Stimulated activated CD8-positive, alpha-beta memory T cell treated with anti-CD3 and anti-CD28 coated beads, Interleukin-4, amount 100 ng/mL, for 4 hours (primary cell): ENCODE measurements around the gene TINAGL1.

Experiments
- DNase-seq, 2 donors: peaks; one replicate each; pipeline ENCODE4 v3.0.0-alpha.2; 2020; ENCODE audit warnings: low read depth in 2 of 2, low spot score in 1 of 2

Gene TINAGL1

DNA sequence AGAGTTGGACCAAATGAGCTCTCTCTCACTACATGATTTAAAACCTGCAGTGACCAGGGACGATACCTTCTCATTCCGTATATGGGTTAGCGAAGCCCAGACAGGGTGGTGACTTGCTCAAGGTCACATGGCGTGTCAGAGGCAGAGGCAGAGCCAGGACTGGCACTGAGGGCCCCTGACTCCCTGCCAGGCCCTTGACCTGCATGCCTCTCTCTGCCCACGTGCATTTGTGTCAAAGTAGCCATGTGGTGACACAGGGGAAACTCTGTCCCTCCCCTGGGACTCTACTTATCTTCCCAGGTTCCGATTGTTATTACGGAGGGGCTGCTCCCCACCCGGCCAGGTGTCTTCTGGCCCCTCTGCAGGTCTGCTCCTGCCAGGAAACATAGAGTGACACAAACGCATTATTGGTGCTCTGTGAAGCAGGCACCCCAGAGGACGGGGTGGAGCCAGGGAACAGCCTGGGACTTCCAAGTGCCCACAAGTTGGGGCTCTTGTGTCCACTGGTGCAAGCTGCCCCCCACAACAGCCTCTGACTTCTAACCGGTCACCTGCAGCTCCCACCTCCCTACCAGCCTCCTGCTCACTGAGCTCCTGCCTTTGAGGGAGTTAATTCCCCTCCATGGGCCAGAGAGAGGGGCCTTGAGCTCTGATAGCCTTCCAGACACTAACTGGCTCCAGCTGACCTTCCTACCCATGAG is 7.3 kb upstream of the TINAGL1 start:
- no peak for DNase-seq

DNA sequence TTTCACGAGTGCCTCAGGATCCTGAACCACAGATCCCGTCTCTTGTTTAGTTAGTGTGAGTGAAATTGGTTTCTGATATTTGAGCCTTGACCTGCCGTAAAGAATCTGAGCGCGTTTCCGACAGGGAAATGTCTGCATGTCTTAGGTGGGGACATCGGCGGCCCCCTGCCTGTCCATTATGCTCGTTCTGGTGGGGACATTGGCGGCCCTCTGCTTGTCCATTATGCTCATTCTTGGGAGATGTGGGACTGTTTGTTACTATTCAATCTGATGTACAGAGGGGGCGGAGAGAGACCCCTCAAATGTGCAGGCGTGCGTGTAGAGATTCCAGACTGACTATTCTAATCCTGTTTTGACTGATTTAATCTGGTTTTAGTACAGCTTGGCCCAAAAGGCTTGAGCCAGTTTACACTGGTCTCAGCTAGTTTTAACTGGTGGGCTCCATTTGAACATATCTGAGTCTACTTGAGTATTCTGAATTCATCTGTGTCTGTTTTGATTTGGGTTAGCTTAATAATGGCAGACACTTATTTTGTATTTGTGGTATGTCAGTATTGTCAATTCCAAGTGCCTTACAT is 6.6 kb upstream of the TINAGL1 start:
- no peak for DNase-seq

DNA sequence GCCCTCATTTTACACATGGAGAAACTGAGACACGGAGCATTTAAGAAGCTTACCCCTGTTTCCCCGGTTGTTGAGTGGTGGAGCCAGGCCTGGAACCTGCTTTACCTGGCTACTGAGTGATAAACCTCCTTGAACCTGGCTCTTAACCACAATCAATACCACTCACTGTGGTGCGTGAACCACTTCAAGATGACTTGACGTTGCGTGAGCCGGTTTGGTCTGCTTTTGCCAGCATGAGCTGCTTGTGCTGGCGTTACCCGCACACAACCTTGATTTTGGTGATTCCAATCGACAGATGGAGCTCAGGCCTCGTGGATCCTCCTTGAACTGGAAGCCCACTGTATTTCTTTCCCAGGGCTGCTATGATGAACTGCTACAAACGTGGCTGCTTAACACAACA is 6.1 kb upstream of the TINAGL1 start:
- no peak for DNase-seq

DNA sequence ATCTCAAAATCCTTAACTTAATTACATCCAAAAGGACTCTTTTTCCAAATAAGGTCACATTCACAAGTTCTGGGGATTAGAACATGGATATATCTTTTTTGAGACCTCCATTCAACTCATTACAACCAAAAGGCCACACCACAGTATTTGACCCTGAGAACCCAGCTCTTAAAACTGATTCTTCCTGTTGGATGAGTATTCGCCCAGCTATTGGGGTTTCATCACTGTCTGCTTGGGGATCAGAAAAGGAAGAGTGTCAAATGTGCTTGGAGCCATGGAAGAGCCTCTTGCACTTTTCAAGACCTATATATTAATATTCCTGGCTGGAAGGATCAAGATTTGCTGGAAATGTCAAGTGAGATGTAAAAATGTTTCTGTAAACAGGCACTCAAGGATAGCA is 5.4 kb upstream of the TINAGL1 start:
- DNase-seq: no peak

DNA sequence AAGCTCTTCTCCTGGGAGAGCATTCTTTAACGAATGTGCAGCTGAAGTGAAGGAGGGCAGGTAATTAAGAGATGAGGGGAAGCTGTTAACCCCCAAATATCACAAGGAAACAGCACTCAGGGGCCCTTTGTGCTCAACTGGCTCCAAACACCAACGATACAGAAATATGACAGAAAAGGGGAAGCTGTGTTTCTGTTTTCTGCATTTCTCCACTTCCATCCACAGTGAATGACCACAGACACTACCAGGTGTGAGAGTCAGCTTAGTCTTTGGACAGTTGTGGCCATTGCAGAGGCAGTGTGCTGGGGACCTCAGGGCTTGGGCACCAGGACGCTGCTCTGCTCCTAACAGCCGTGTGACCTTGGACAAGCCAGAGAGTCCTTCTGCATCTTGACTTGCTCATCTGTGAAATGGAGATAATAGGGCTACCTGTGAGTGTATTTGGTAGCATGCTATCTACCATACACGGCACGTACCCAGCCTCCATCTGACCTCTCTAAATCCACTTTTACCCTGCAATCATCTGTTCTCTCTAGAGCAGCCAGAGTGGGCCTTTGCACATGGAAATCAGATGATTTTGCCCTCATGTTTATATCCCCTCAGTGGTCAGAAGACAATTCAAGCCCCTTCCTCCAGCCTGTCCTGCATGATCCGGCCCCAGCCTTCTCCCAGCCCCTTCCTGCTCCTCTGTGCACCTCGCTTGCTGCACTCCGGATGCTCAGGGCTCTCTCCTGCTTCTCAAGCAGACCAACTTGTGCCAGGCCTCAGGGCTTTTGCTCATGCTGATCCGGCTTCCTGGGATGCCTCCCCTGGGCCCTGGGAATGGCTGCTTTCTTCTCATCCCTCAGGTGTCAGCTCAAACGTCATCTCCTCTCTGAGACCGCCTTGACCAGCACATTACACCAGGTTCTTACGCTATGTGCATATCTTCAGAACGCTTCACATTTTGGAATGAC is 4.7 kb upstream of the TINAGL1 start:
- DNase-seq: no peak

DNA sequence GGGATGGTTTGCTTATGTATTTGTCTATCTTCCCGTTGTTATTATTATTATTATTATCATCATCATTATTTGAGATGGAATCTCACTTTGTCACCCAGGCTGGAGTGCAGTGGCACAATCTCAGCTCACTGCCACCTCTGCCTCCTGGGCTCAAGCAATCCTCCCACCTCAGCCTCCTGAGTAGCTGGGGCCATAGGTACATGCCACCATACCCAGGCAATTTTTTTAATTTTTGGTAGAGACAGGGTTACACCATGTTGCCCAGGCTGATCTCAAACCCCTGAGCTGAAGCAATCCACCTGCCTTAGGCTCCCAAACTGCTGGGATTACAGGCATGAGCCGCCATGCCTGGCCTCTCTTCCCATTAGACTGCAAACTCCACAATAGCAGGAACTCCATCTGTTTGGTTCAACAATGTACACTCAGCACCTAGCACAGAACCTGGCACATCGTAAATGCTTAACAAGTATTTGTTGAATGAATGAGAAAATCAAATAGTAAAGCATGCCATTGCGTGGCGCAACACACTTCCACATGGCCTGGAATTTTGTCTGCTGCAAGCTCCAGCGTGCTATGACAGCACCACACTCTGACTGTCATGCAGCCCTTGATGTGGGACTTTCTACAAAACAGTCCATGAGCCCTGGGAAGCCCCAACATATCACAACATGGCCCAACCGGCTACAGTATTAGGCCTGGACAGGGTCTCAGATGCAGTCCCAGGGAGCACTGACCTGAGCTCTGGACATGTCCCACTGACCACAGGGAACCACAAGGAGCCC is 3.8 kb upstream of the TINAGL1 start:
- DNase-seq: no peak

DNA sequence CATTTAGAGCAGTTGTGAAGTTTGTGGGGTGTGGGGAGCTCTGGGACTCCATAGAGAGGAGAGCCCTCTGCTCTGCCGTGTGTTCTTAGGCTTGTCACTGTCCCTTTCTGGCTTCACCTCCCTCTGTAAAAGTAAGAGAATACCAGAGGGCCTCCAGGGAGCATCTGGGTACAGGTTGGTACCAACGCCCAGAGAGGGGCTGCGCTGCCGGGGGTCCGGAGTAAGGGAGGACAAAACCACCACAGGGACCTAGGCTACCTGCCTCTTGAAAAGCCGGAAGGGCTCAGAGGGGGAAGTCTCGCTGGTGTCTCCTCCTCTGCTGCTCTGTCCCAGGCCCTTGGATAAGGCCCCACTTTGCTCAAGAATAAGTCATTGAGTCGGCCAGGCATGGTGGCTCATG is 3.1 kb upstream of the TINAGL1 start:
- DNase-seq: no peak

DNA sequence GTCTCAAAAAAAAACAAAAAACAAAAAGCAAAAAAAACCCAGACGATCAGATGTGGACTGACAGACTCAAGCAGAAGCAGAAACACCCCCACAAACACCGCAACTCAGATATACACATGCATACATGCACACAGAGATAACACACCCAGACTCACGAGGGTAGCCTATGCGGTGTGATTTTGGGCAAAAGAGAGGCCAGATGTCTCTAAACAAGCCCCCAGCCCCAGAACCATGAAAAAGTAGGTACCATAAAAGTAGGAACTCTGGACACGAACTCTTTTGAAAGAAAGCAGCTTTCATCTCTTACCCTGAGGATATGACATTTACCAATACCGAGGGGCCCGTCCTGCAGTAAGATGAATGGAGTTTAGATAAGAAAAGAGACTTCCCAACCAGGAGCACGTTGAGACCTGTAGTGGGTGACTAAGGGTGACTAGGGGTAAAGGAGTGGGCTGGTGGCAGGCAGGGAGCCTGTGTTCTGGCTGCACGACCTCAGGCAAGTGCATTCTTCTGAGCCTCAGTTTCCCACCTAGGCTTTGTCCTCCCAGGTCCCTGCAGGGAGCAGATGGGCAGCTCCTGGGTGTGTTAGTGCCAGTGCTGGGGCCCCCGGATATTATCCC is 1.5 kb upstream of the TINAGL1 start:
- DNase-seq: no peak

DNA sequence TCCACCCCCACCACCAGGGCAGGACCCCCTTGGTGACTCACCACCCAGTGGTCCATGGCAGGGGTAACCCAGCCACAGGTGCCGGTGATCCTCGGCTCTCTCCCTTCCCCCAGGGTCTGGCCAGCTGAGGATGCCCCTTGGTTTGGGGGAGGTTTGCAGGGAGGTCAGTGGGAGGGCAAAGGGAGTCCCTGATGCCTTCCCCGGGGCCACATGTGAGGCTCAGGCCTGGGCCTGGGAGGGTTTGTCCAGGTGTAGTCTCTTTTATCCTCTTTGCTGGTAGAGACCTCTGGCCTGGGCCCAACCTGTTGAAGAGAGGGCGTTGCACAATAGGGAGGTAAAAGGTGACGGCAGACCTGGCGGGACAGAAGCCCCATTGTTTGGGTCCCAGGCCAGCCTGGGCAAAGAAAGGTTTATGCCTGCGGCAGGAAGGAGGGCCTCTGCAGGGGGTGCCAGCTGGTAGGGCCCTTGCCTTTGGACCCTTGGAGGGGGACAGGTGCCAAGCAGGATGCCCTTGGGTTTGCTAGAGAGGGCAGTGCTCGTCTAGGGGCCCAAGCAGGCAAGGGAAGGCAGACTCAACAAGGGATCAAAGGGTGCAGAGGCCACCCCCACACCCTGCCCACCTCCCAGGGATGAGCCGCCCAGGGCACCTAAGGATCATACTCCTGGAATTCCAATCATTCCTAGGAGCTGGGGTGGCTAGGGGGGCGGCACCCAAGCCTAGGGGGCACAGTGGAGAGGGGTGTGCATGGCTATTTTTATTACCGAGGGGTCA is 760 bp upstream of the TINAGL1 start:
- DNase-seq: no peak

DNA sequence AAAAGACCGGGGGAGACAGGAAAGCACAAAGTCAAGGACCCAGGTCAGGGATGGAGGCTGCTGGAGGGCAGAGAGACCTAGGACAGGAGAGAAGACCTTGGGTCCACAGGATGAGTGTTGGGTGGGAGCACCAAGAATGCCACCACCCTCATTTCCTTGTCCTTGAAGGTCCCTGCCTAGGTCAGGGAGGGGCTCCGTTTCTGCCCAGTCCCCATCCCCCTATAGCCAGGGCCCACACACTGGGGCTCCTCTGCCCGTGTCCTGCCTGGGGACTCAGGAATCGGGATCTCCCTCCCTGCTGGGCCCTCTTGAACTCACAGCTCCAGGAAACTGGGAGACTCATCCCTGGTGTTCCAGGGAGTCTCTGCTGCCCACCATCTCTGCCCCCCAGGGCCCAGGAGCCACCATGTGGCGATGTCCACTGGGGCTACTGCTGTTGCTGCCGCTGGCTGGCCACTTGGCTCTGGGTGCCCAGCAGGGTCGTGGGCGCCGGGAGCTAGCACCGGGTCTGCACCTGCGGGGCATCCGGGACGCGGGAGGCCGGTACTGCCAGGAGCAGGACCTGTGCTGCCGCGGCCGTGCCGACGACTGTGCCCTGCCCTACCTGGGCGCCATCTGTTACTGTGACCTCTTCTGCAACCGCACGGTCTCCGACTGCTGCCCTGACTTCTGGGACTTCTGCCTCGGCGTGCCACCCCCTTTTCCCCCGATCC is 584 bp downstream of the TINAGL1 start:
- DNase-seq: no peak

DNA sequence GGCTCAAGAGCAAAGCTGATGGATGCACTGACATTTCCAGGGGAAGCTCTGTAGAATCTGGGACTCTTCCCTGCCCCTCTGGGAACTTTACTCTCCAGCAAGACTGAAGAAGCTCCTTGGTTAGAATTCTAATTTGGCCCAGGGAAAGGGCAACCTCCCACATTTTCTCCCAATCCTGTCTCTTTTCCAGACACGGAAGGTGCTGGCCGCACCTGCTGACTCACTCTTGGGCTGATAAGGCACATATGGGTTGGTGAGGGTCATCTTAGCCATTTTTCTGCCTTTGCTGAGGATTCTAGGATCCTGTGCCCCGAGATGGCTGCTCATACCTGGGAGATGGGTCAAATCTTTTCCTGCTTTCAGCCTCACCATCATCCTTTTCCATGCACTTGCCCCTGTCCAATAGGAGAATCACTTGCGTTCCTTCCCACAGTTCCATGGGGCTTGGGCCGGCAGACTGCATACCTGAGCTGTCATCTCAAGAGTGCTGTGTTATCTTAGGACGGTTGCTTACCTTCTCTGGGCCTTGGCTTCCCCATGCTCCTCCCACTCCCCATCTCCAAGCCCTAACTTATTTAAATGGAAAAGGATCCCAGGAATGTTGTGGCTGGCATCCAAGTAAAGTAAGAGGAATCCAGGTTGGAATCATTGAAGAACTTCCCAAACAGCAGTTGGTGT is 1.3 kb downstream of the TINAGL1 start:
- DNase-seq: no peak

DNA sequence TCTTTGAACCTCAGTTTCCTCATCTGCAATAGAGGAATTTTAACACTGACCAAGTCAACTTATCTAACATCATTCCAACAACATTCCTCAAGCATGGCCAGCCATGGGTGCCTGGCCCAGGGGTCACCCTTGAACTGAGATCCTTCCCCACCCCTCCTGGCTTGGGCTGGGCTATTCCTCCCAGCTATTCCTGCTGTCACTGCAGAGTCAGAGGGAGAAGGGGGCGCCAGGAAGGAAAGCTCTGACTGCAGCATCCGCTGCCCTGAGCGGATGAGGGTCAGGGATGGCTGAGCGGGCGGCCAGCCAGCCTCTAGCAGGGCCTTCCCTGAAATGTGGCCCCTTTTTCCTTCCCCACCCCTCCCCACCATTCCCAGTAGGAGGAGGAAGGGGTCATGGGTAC is 3.1 kb downstream of the TINAGL1 start:
- DNase-seq: no peak

DNA sequence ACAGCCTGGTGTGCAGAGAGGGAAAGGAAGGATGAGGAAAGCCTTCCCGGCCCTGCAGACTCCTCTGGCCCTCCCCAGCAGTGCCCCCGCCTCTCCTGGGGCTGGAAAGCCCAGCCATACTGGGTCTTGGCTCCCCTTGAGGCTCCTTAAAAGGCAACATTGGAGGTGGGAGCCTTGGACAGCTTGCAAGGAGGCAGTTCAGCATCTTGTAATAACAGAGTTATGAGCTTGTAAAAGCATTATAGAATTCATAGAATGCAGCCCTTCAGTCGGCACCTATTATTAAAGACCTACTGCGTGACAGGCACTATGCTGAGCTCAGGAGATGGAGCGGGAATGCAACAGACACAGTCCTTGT is 4.2 kb downstream of the TINAGL1 start:
- DNase-seq: no peak

DNA sequence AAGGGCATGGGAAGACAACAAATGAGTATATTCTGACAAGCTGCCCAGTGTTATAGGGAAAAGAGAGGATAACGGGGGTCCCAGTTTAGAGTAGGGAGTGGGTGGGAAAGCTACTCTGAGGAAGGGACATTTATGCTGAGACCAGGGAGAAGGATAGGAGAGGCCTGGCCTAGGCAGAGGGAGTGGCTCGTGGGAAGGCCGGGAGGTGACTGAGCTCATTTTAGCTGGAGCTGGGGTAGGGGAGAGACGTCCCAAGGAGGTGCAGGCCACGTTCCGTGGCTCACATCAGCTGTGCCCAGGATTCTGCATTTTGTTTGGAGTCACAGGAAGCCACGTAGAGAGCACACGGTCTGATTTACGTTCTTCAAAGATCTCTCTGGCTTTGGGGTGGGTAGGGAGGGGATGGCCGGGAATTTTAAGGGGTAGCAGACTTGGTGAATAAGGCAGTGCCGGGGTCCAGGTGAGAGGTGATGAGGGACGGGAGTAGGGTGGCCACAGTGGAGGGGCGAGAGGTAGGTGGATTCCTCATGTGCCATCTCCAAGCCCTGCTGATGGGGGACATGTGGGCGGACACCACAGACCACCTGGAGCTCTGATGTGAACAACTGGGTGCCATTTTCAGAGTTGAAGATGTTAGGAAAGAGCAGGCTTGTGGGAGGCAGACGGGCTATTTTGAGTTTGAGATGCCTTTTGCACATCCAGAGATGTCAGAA is 4.7 kb downstream of the TINAGL1 start:
- DNase-seq: no peak

DNA sequence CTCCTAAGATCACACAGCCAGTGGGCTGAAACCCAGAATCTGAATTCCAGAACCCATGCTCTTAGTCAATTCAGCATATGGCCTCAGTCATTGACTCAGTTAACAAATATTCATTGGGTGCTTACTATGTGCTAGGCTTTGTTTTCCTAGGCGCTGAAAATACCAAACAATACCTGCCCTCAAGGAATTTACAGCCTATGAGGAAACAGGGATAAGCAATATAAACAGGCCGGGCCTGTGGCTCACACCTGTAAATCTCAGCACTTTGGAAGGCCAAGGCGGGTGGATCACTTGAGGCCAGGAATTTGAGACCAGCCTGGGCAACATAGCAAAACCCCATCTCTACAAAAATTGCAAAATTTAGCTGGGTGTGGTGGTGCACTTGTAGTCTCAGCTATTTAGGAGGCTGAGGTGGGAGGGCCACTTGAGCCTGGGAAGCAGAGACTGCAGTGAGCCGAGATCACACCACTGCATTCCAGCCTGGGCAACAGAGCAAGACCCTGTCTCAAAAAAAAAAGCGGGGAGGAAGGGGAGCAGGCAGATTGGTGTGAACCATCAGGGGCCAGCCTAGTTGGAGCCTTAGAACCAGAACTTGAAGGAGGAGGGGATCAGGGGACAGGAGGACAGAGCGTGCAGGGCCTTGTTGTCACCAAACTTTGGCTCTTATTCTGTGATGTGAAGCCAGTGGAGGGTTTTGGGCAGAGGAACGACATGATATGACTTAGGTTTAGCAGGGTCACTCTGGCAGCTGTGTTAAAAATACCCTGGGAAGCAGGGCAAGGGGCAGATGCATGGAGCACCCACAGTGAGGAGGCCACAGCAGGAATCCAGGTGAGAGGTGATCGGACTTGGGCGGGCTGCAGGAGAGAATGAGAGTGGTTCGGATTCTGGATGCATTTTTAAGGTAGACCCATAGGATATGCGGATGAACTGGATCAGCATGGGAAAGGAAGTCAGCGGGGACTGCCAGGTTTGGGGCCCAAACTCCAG is 5.8 kb downstream of the TINAGL1 start:
- no peak for DNase-seq

DNA sequence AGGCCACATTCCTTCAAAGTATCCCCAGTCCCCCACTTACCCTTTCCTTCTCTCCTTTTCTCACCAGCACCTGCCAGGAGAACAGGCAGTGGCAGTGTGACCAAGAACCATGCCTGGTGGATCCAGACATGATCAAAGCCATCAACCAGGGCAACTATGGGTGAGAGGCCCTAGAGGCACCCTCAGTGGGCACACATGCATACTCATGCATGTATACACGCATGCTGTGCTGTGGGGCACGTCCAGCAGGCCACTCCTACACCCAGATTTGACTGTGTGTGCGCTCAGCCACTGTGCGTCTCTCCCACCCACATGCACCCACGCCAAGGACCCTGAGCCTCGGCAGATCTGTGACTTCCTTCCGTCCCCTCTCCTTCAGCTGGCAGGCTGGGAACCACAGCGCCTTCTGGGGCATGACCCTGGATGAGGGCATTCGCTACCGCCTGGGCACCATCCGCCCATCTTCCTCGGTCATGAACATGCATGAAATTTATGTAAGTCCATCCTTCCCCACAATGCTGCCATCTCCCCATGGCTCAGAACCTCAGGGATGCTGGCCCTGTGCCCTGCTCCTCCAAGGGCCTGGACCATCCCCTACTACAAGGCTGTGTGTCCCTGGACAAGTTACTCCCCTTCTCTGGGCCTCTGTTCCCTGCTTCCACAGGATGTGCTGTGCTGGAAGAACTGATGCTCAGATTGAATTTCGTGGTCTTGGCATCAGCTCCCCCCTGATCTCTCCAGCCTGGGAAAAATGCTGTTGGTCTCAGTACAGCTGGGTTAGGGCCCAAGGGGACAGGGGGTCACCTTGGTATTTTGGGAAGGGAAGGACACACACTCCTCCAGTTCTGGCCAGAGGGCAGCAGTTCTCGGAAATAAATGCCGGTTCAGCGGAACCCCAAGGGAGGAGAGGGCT is 7.0 kb downstream of the TINAGL1 start:
- DNase-seq: no peak
